Fibroblast of the aortic adventitia (primary cell): ENCODE data around the gene PRSS57. TPM values are rescaled to one million over a fixed set of nuclear protein-coding genes. Genes with fewer than 3 reads are reported as not detected.

Experiments
- DNase-seq: peaks from one replicate; pipeline ENCODE4 v3.0.0-alpha.2; 2010; ENCODE audit warnings: low read depth
- H3K4me3 ChIP-seq: 2 replicates; pipeline ENCODE4 v1.5.1; 2011; ENCODE audit warnings: low read depth, mild to moderate bottlenecking, control low read depth, low read length, moderate library complexity
- CTCF ChIP-seq: IDR thresholded peaks from 2 replicates; pipeline ENCODE4 v1.5.1; 2011; ENCODE audit warnings: mild to moderate bottlenecking, low read length, control low read depth, inconsistent platforms; ENCODE audit not compliant: insufficient read depth
- total RNA-seq: library from RNA; depleted of rRNA; stranded (reverse); fragments of >200 nt; gene quantifications from 2 replicates; pipeline ENCODE4 v1.2.3, GENCODE V29; 2012; ENCODE audit warnings: low replicate concordance

The PRSS57 gene
- total RNA-seq, 1 donor = not detected

- H3K4me3 ChIP-seq = no peak overlapping the region
- no peak for TF ChIP-seq CTCF
- DNase-seq = no peak
Measured at GRCh38 chr19:652467-653389, 42.5 kb downstream of the PRSS57 start.

- no peak overlapping the region for H3K4me3 ChIP-seq
- DNase-seq = no peak
- TF ChIP-seq CTCF = no peak
Measured at GRCh38 chr19:651991-652390, 43.3 kb downstream of the PRSS57 start.

GRCh38 chr19:651114-651818, 44.0 kb downstream of the PRSS57 start:
- no peak for TF ChIP-seq CTCF
- H3K4me3 ChIP-seq = no peak overlapping the region
- no peak for DNase-seq

GRCh38 chr19:650121-650520, 45.1 kb downstream of the PRSS57 start:
- TF ChIP-seq CTCF = no peak
- no peak overlapping the region for H3K4me3 ChIP-seq
- DNase-seq = no peak

GRCh38 chr19:648904-649801, 46.1 kb downstream of the PRSS57 start:
- no peak for DNase-seq
- no peak overlapping the region for H3K4me3 ChIP-seq
- no peak for TF ChIP-seq CTCF

- no peak overlapping the region for H3K4me3 ChIP-seq
- no peak for TF ChIP-seq CTCF
- no peak for DNase-seq
Measured at GRCh38 chr19:648305-648704, 46.9 kb downstream of the PRSS57 start.
